ENCODE results near the gene CREBL2.
A peak's percentile ranks its signal among the peaks of the same experiment; 100 is the strongest.
"Not testable (repeated sequence)": the region's sequence is repeated elsewhere in the genome, so short reads cannot be mapped to it uniquely, and the experiment has no call there.

Gene CREBL2, protein sequence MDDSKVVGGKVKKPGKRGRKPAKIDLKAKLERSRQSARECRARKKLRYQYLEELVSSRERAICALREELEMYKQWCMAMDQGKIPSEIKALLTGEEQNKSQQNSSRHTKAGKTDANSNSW
- 79.9 reads per million, percentile 78 among the genes with 10 or more reads in this experiment for total RNA-seq

DNA sequence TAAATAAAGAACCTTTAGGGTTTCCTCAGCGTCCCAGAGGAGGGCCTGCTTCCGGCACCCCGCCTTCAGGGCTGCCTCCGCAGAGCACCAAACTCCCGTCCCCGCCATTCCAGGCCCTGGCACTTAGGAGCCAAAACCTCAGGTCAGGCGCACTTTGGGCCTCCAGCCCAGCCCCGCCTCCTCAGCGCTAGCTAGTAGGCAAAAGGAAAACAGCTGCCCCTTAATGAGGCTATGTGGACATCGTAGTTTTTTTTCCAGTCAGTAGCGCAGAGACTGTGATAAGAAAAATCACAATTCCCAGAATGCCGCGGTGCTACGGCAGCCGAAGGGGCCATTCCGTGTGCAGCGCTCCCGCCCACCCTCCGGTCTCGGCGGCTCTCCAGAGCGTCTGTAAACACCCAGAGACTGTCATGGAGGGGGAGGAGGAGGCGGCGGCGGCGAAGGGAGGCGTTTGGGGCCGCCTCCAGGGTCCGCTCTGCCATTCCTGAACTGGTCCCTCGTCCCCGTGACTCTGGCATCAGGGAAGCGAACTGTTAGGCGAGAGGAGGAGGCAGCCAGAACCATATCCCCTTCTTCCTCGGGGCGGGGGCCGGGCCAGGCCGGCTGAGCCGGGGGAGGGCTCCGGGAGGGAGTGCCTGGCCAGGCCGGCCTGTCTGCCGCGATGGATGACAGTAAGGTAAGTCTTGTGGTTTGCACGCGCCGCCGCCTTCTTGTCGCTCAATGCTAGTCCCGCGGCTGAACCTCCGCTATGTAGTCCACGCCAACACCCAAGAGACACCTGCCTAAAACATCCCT is at the start of gene CREBL2:
Gene CREBL2 (plus strand): TSS at position 365 of the 795 bp plus-strand sequence. CDS start 297 bp downstream, at position 662.
- DNase-seq: peak; percentile 77

DNA sequence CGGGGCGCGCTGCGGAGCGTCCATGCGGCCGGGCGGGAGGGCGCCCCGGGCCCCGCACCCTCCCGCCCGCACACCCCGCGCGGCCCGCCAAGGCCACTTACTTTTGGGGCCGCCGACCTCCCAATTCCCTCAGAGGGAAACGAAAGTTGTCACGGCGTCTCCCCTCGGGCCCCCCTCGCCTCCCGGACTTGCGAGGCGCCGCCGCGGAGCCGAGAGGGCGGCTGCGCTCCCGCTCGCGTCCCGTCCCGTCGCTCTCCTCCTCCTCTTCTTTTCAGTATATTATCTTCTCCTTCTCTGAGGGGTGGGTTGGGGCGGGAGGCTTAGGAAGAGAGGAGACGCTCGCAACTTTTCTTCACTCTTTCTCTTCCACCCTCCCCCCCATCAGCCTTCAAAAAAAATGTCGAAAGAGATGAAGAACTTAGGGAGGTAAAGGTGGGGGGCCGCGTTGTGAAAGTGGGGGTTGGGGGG is 49.6 kb upstream of the CREBL2 start:
- DNase-seq: peak; percentile 24

DNA sequence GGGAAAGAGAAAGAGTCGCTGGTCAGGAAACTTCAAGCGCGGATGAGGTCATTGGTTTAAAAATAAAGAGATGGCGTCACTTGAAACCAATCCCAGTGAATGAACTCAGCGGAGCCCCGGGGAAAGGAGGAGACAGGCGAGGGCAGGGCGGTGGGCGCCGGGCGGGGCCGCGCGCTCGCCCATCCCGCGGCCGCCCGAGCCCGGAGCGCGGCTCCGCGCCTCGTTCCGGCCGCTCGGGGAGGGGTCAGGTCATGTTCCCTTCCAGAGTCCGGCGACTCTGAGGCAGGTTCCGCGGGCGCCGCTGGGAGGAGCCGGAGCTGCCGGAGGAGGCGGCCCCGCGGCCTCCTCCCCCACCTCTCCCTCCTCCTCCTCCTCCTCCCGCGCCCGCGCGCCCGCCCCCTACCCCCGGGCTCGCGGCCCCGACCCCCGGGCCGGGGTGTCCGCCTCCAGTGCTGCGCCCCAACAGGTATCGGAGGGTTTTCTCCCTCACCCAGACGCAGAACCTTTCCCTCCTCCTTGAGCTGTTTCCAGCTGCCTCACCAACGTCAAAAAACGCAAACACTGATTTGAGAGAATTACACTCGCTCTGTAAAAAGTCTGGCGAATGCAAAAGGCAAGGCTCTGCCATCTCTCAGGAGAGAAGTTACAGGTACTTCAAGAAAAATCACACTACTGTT is 49.0 kb upstream of the CREBL2 start, which contains the start of gene DUSP16:
Gene DUSP16 (minus strand): TSS at position 279 of the 677 bp plus-strand sequence. CDS start 41,765 bp downstream, outside the sequence.
- DNase-seq: peak; percentile 80

DNA sequence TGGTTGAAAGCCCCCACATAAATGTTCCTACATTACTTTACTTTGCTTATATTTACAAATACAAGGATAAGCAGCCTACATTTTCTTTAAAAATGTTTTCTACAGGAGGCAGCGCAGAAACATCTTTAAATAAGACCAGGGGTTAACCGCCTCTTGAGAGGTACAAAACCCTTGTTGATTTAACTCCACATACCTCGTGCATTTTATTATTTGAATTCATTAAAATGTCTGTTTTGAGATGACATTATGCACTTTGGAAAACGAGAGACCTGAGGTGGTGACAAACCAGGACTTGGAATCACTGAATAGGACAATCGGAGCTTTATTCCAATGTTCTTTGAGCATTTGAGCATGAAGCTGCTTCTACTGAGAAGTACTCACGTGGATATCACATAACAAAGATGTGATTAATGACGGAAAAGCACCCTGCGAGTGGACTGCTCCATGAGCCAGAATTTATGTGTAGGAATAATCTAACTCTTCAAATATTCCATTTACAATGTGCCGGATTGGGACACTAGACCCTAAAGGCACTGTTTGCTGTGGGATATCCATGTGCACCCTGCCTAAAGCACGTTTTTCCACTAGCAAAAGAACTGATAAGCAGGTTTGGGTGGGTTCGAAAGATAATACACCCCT is 48.3 kb upstream of the CREBL2 start:
- DNase-seq: no peak

DNA sequence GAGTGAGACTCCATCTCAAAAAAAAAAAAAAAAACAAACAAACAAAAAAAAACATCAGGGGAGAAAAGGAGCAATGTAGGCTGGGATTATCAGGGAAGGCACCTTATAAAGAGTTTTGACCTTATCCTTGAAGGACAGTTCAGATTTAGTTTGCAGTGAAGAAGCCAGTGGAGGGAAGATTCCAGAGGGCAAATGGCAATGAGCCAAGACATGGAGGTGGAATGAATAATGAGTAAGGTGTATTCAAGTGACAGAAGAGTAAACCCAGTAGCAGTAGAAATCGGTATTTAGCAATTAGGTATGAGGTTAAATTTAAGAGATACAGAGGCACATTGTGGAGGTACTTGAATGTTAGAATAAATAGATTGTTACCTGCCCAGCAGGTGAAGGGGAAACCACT is 46.8 kb upstream of the CREBL2 start:
- DNase-seq: no peak

DNA sequence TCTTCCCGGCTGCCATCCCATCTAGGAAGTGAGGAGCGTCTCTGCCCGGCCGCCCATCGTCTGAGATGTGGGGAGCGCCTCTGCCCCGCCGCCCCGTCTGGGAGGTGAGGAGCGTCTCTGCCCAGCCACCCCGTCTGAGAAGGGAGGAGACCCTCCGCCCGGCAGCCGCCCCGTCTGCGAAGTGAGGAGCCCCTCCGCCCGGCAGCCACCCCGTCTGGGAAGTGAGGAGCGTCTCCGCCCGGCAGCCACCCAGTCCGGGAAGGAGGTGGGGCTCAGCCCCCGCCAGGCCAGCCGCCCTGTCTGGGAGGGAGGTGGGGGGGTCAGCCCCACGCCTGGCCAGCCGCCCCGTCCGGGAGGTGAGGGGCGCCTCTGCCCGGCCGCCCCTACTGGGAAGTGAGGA is 45.7 kb upstream of the CREBL2 start:
- not testable (repeated sequence) for DNase-seq

DNA sequence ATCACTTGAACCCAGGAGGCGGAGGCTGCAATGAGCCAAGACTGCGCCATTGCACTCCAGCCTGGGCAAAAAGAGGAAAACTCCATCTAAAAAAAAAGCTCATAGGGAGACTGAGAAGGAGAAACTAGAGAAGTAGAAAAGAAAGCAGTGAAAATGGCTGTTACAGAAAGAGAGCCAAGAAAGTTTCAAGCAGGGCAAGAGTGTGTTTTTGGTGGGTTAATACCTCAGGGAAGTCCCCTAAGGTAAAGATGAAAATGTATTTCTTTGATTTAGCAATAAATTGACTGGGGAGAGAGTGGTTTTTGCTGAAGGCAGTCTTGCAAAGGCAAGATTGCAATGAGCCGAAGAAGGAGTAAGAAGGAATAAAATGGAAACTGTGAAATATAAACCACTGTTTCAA is 39.0 kb upstream of the CREBL2 start:
- DNase-seq: no peak

DNA sequence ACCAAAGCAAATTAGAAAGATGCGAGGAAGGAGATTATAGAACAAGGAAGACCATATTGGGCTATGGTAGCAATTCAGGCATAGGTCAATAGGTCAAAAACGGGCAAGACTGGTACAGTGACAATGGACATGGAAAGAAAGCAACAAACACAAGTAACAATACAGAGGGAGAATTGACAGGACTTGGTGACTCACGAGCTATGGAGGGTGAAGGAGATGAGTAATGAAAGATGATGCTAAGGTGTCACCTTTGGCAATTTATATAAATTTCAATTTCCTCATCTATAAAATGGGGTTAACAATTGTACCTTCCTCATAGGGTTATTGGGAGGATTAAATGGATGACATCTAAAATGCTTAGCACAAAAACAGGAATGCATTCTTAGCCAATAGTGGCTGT is 33.9 kb upstream of the CREBL2 start:
- no peak for DNase-seq

DNA sequence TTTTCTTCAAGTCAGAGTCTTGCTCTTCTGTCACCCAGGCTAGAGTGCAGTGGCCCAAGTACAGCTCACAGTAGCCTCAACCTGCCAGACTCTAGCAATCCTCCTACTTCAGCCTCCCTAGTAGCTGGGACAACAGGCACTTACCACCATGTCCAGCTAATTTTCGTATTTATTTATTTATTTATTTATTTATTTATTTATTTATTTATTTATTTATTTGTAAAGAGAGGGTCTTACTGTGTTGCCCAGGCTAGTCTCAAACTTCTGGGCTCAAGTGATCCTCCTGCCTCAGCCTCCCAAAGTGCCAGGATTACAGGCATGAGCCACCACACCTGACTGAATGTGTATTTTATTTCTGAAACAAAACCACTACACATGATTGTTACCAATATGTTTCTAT is 31.0 kb upstream of the CREBL2 start:
- DNase-seq: not testable (repeated sequence)

DNA sequence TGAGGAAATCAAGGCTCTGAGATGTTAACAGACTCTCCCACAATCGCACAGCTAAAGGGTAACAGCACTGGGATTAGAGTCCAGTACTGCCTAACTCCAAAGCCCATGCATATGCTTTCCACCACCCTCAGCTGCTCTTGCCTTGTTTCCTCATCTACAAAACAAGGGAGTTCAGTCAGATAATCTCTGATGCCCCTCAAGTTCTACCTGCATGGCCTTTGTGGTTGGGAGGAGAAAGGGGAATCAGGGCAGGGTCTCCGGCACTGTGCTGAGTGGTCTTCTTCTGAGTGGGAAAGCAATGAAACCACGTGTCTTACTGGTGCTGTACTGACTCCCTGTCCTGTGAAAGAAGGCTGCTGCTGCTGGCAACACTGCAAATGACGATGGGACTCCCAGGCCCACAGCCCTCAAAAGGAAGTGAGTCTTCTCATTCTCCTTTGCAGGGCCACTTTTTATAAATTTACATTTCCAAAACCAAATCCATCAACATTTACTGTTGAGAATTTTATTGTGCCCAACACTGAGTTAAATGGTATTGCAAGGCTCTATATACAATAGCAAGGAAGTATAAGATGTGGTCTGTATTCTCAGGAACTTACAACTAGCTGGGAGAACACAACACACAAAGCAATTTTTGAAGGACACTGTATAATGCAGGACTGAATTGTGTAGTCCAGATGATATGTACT is 29.3 kb upstream of the CREBL2 start:
- no peak for DNase-seq

DNA sequence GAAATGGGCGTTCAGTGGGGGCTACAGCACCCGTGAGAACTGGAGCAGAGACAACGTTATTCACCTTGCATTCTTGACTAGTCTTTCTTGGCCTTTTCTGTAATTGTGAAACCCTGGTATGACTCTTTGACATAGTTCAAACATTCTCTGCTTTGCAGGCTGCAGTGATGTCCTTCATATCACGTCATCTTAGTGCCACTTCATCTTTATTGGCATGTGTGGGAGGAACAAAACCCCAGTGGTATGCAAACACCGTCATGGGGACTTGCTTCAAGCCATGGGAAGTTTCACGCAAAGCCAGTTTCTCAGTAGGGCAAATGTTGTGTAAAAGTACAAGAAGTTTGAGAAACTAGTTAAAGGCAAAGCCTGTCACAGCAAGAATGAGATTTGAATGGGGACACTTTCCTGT is 28.8 kb upstream of the CREBL2 start:
- DNase-seq: no peak

DNA sequence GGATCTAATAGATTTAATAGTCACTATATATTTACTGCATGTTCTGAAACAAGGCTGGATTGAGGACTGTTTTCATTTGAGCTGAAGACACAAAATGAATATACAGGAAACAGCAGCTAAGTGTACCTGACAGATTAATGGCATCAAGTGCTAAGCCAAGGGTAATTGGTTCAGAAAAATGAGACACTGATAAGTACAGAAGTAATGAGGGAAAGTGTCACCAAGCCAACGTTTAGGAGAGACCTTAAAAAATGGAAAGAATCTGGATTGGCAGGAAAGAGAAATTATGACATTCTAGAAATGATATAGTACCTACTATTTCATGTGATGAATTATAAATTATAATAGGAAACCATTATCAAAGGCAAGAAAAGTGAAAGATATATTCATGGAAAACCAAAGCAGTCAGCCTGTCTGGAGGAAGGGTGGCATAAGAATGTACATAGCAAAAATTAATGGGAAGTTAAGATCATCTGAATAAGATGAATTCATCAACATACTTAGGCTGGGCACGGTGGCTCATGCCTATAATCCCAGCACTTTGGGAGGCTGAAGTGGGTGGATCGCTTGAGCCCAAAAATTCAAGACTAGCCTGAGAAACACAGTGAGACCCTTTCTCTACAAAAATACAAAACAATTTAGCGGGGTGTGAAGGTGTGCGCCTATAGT is 28.0 kb upstream of the CREBL2 start:
- DNase-seq: no peak

DNA sequence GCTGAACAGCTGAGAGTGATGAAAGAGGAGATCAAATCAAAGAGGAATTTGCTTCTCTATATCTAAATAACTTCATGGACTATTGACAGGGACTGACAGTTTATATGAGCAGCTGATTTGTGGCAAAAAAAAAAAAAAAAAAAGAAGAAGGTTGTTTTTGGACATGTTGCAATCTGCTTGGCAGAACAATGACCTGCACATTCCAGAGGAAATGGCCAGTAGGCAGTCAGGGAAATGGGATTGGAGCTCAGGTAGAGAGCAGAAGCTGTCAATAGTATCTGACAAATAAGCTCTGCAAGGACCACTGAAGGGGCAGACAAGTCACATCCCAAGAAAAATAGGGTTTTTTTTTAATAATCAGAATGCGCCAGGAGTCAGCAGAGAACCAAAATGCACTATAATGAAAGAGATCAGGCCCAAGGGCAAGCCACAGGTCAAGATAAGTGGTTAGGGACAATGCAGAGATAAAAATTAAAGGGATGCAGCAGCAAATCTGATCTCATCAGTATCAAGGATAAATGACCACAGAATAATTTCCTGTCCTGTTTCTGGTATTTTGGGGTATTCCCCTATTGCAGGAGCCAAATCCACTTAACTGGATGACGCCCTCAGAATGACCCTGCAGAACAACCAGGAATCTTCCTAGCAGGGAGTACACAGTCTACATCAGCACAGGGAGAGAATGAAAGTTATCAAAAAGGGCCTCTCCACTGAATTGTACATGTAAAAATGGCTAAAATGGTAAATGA is 26.4 kb upstream of the CREBL2 start:
- DNase-seq: no peak

DNA sequence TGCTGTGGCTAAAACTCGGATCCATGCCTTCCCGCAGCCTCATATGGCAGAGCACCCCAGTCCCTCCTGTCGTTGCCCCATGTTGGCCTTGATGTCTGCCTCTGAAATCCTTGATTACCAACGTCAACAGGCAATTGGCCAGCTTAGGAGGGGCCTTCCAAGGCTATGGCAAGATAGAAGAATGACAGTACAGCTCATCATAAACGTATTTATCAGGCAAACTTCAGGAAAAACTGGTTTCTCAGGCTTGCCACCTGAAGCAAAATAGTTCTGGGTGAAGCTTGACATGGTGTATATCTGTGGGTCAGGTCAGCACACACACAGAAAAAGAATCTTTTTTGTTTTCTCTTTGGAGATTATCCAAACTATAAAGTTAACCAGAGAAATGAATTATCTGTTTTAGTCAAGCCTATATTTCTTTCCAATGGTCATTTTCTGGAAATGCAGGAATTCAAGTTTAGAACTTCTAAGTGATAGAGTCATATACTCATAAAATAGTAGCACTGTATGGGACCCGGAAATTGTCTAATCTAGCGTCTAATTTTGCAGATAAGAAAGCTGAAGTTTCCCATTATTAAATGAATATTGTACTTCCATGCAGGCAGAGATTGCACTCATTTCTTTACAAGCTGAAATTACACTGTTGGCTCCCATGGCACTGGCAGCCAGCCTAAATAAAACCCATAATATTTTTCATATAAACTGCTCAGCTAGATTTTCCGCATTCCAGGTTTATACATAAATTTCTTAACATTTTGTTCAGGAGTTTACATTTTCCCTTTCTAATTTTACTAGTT is 24.6 kb upstream of the CREBL2 start:
- DNase-seq: no peak

DNA sequence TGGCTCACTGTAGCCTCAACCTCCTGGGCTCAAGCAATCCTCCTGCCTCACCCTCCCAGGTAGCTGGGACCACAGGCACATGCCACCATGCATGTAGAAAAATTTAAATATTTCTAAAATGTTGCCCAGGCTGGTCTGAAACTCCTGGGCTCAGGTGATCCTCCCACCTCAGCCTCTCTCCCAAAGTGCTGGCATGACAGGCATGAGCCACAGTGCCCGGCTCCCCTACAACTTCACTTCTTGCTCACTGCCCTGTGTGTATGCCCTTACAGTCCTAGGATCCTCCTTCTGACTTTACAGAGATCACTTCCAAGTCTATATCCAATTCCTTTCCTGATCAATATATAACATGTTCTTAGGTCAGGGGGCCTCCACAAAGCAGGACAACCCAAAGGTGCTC is 23.8 kb upstream of the CREBL2 start:
- DNase-seq: no peak

DNA sequence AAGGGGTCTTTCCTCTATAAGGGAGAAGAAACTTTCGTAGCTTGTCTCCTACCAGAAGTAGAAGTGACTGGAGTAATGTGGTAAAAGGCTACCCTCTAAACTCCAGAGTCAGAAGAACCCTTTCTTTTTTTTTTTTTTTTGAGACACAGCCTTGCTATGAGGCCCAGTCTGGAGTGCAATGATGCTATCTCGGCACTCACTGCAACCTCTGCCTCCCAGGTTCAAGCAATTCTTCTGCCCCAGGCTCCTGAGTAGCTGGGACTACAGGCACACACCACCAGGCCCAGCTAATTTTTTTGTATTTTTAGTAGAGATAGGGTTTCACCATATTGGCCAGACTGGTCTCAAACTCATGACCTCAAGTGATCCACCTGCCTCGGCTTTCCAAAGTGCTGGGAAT is 23.2 kb upstream of the CREBL2 start:
- DNase-seq: not testable (repeated sequence)

DNA sequence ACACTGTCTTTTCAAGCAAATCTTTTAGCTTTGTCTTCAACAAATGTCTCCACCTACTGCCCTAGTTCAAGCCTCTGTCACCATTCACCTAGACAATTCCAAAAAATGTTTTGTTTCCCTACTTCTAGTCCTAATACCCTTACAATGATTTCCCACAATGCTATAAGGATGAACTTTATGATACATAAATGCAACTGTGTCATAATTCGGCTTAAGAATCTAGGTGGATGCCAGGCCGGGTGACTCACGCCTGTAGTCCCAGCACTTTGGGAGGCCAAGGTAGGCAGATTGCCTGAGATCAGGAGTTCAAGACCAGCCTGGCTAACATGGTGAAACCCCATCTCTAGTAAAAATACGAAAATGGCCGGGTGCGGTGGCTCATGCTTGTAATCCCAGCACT is 20.7 kb upstream of the CREBL2 start:
- no peak for DNase-seq

DNA sequence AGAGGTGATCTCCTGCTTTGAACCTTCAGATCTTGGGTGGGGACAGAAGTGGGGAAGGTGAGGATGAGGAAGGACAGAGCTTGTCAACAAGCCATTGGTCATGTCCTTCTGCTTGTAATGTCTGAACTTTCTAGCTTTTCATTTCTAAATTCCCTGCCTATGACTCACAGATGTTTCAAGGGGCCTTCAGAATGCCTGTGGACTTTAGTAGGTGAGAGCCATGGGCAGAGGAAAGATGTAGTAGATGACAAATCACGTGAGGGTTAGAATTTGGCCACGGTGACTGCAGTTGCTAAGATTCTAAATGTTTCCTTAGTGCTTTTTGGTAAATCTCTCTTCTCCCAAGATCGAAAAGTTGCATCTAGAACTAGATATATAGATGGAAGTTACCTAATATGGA is 18.7 kb upstream of the CREBL2 start:
- no peak for DNase-seq

DNA sequence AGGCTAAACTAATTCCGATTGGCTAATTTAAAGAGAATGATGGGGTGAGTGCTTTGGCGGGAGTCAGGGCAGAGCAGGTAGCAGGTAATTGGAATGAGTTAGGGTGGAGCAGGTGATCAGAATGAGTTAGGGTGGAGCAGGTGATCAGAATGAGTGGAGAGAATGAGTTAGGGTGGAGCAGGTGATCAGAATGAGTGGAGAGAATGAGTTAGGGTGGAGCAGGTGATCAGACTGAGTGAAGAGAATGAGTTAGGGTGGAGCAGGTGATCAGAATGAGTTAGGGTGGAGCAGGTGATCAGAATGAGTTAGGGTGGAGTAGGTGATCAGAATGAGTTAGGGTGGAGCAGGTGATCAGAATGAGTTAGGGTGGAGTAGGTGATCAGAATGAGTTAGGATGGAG is 15.7 kb upstream of the CREBL2 start:
- DNase-seq: not testable (repeated sequence)

DNA sequence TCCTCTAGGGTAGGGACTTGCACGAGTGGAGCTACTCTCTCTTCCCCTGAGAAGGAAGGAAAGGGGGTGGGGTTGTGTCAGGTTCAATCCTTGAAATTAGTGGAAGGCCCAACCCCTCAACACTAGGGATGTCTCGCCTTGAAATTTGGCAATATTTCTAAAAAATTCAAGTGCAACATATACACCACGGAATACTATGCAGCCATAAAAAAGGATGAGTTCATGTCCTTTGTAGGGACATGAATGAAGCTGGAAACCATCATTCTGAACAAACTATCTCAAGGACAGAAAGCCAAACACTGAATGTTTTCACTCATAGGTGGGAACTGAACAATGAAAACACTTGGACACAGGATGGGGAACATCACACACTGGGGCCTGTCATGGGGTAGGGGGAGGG is 15.1 kb upstream of the CREBL2 start:
- not testable (repeated sequence) for DNase-seq
